ENCODE results near the gene MRPL55. TPM values are rescaled to one million over a fixed set of nuclear protein-coding genes. Genes with fewer than 3 reads are reported as not detected.

The MRPL55 gene
- total RNA-seq, 1 experiment from 2014 or later: 76.6 TPM

GRCh38 chr1:228062085-228062791 is 46.9 kb downstream of the MRPL55 start:
- Histone ChIP-seq H3K9me2 (replicated peaks; ENCODE audit: insufficient read depth, low read length) (no peaks in the 10 kb centered on the region), H3K4me3 (ENCODE audit: low read length) (no peak overlapping the region), H3K9ac (ENCODE audit: low read length) (no peak overlapping the region), H3K79me2 (ENCODE audit: low read length) (no peaks in the 10 kb centered on the region), H3K4me2 (ENCODE audit: low read depth, low read length, poor library complexity, severe bottlenecking) (no peak overlapping the region), H4K20me1 (ENCODE audit: insufficient read depth, low read depth, low read length) (no peaks in the 10 kb centered on the region), H3K27me3 (ENCODE audit: low read length) (no peaks in the 10 kb centered on the region), H2AFZ (ENCODE audit: low read length) (no peak overlapping the region), H3K36me3 (ENCODE audit: insufficient read depth, low read length) (no peaks in the 10 kb centered on the region), H3K27ac (ENCODE audit: low read length) (no peak overlapping the region), H3K4me1 (ENCODE audit: low read length) (no peaks in the 10 kb centered on the region), H3K9me3 (ENCODE audit: low read length) (no peaks in the 10 kb centered on the region)
- DNase-seq: no peak

GRCh38 chr1:228061411-228062084 is 47.6 kb downstream of the MRPL55 start:
- Histone ChIP-seq H3K4me1 (ENCODE audit: low read length) (no peaks in the 10 kb centered on the region), H2AFZ (ENCODE audit: low read length) (no peak overlapping the region), H3K4me3 (ENCODE audit: low read length) (no peak overlapping the region), H4K20me1 (ENCODE audit: insufficient read depth, low read depth, low read length) (no peaks in the 10 kb centered on the region), H3K4me2 (ENCODE audit: low read depth, low read length, poor library complexity, severe bottlenecking) (no peak overlapping the region), H3K9me2 (replicated peaks; ENCODE audit: insufficient read depth, low read length) (no peaks in the 10 kb centered on the region), H3K79me2 (ENCODE audit: low read length) (no peaks in the 10 kb centered on the region), H3K27ac (ENCODE audit: low read length) (no peak overlapping the region), H3K36me3 (ENCODE audit: insufficient read depth, low read length) (no peaks in the 10 kb centered on the region), H3K27me3 (ENCODE audit: low read length) (no peaks in the 10 kb centered on the region), H3K9ac (ENCODE audit: low read length) (no peak overlapping the region), H3K9me3 (ENCODE audit: low read length) (no peaks in the 10 kb centered on the region)
- DNase-seq: no peak

- no peak for DNase-seq
- Histone ChIP-seq H3K27me3 (ENCODE audit: low read length) (no peaks in the 10 kb centered on the region), H4K20me1 (ENCODE audit: insufficient read depth, low read depth, low read length) (no peaks in the 10 kb centered on the region), H3K4me1 (ENCODE audit: low read length) (no peaks in the 10 kb centered on the region), H3K79me2 (ENCODE audit: low read length) (no peaks in the 10 kb centered on the region), H3K9me3 (ENCODE audit: low read length) (no peaks in the 10 kb centered on the region), H3K9me2 (replicated peaks; ENCODE audit: insufficient read depth, low read length) (no peaks in the 10 kb centered on the region), H3K4me3 (ENCODE audit: low read length) (no peak overlapping the region), H2AFZ (ENCODE audit: low read length) (no peak overlapping the region), H3K4me2 (ENCODE audit: low read depth, low read length, poor library complexity, severe bottlenecking) (no peak overlapping the region), H3K36me3 (ENCODE audit: insufficient read depth, low read length) (no peaks in the 10 kb centered on the region), H3K27ac (ENCODE audit: low read length) (no peak overlapping the region), H3K9ac (ENCODE audit: low read length) (no peak overlapping the region)
Observed at GRCh38 chr1:228060458-228061190, 48.5 kb downstream of the MRPL55 start.

GRCh38 chr1:228059634-228060457 is 49.3 kb downstream of the MRPL55 start:
- Histone ChIP-seq H3K9me3 (ENCODE audit: low read length) (no peaks in the 10 kb centered on the region), H3K4me2 (ENCODE audit: low read depth, low read length, poor library complexity, severe bottlenecking) (no peak overlapping the region), H3K4me1 (ENCODE audit: low read length) (no peaks in the 10 kb centered on the region), H3K9me2 (replicated peaks; ENCODE audit: insufficient read depth, low read length) (no peaks in the 10 kb centered on the region), H4K20me1 (ENCODE audit: insufficient read depth, low read depth, low read length) (no peaks in the 10 kb centered on the region), H3K4me3 (ENCODE audit: low read length) (no peak overlapping the region), H3K27ac (ENCODE audit: low read length) (no peak overlapping the region), H3K27me3 (ENCODE audit: low read length) (no peaks in the 10 kb centered on the region), H3K9ac (ENCODE audit: low read length) (no peak overlapping the region), H2AFZ (ENCODE audit: low read length) (no peak overlapping the region), H3K36me3 (ENCODE audit: insufficient read depth, low read length) (no peaks in the 10 kb centered on the region), H3K79me2 (ENCODE audit: low read length) (no peaks in the 10 kb centered on the region)
- DNase-seq: peak; percentile 71

GRCh38 chr1:228058949-228059633 is 50.0 kb downstream of the MRPL55 start:
- Histone ChIP-seq H3K9me3 (ENCODE audit: low read length) (no peaks in the 10 kb centered on the region), H3K27ac (ENCODE audit: low read length) (no peak overlapping the region), H3K36me3 (ENCODE audit: insufficient read depth, low read length) (no peaks in the 10 kb centered on the region), H3K4me1 (ENCODE audit: low read length) (no peaks in the 10 kb centered on the region), H3K27me3 (ENCODE audit: low read length) (no peaks in the 10 kb centered on the region), H3K9ac (ENCODE audit: low read length) (no peak overlapping the region), H3K4me2 (ENCODE audit: low read depth, low read length, poor library complexity, severe bottlenecking) (no peak overlapping the region), H3K9me2 (replicated peaks; ENCODE audit: insufficient read depth, low read length) (no peaks in the 10 kb centered on the region), H3K79me2 (ENCODE audit: low read length) (no peaks in the 10 kb centered on the region), H4K20me1 (ENCODE audit: insufficient read depth, low read depth, low read length) (no peaks in the 10 kb centered on the region), H2AFZ (ENCODE audit: low read length) (no peak overlapping the region), H3K4me3 (ENCODE audit: low read length) (no peak overlapping the region)
- DNase-seq: no peak

GRCh38 chr1:228058172-228058948 is 50.7 kb downstream of the MRPL55 start:
- H3K4me2 ChIP-seq (ENCODE audit: low read depth, low read length, poor library complexity, severe bottlenecking): no peak overlapping the region
- no peaks in the 10 kb centered on the region for H3K9me3 ChIP-seq (ENCODE audit: low read length)
- H4K20me1 ChIP-seq (ENCODE audit: insufficient read depth, low read depth, low read length): no peaks in the 10 kb centered on the region
- H3K9me2 ChIP-seq (replicated peaks; ENCODE audit: insufficient read depth, low read length): no peaks in the 10 kb centered on the region
- H3K4me3 ChIP-seq (ENCODE audit: low read length): no peak overlapping the region
- no peak overlapping the region for H3K27ac ChIP-seq (ENCODE audit: low read length)
- H2AFZ ChIP-seq (ENCODE audit: low read length): no peak overlapping the region
- no peaks in the 10 kb centered on the region for H3K36me3 ChIP-seq (ENCODE audit: insufficient read depth, low read length)
- DNase-seq: no peak
- H3K4me1 ChIP-seq (ENCODE audit: low read length): no peaks in the 10 kb centered on the region
- H3K27me3 ChIP-seq (ENCODE audit: low read length): no peaks in the 10 kb centered on the region
- no peak overlapping the region for H3K9ac ChIP-seq (ENCODE audit: low read length)
- H3K79me2 ChIP-seq (ENCODE audit: low read length): no peaks in the 10 kb centered on the region

Data from Karpas-422 (cell line).